ENCODE data around the gene SLC45A2.
"Not testable (repeated sequence)": the region's sequence is repeated elsewhere in the genome, so short reads cannot be mapped to it uniquely, and the experiment has no call there.

Gene SLC45A2

GRCh38 chr5:33937017-33937706 is 47.3 kb downstream of the SLC45A2 start:
- intact Hi-C loops (cut with DNase I): loop anchor here (10.0 kb wide), 1 partner anchor 502 kb away; no protein-coding TSS in a partner anchor
- no peak for DNase-seq

GRCh38 chr5:33936381-33937016 is 48.0 kb downstream of the SLC45A2 start, which contains the start of gene RXFP3:
Gene RXFP3 (plus strand): TSS chr5:33936386. CDS start chr5:33936741, 355 bp downstream.
- intact Hi-C loops (cut with DNase I): loop anchor here (10.0 kb wide), 1 partner anchor 502 kb away; no protein-coding TSS in a partner anchor
- DNase-seq: peak in 4 of 42 donors; percentile 7 to 33 (median 12)

- DNase-seq: peak; percentile 9 to 81 (median 60)
- intact Hi-C loops (cut with DNase I): loop anchor here (10.0 kb wide), 1 partner anchor 501 kb away; no protein-coding TSS in a partner anchor
Measured at GRCh38 chr5:33936004-33936380, 48.5 kb downstream of the SLC45A2 start.

GRCh38 chr5:33934176-33934575 is 50.3 kb downstream of the SLC45A2 start:
- intact Hi-C loops (cut with DNase I): loop anchor here (10.0 kb wide), 1 partner anchor 499 kb away; no protein-coding TSS in a partner anchor
- no peak for DNase-seq

GRCh38 chr5:33933723-33934169 is 50.7 kb downstream of the SLC45A2 start:
- no peak for DNase-seq
- intact Hi-C loops (cut with DNase I): loop anchor here (10.0 kb wide), 1 partner anchor 499 kb away; no protein-coding TSS in a partner anchor

GRCh38 chr5:33931136-33931535 is 53.4 kb downstream of the SLC45A2 start:
- intact Hi-C loops (cut with DNase I): loop anchor here (10.0 kb wide), 1 partner anchor 496 kb away; no protein-coding TSS in a partner anchor
- no peak for DNase-seq

GRCh38 chr5:33929925-33930690 is 54.4 kb downstream of the SLC45A2 start:
- intact Hi-C loops (cut with DNase I): loop anchor here (10.0 kb wide), 1 partner anchor 495 kb away; no protein-coding TSS in a partner anchor
- DNase-seq: no peak

- intact Hi-C loops (cut with DNase I): no loop called here
- no peak for DNase-seq
Measured at GRCh38 chr5:33928283-33928682, 56.2 kb downstream of the SLC45A2 start.

GRCh38 chr5:33927685-33928084 is 56.8 kb downstream of the SLC45A2 start:
- intact Hi-C loops (cut with DNase I): no loop called here
- DNase-seq: no peak

GRCh38 chr5:33925278-33925677 is 59.2 kb downstream of the SLC45A2 start:
- intact Hi-C loops (cut with DNase I): no loop called here
- no peak for DNase-seq

GRCh38 chr5:33921002-33921401 is 63.5 kb downstream of the SLC45A2 start:
- no peak for DNase-seq
- intact Hi-C loops (cut with DNase I): no loop called here

- DNase-seq; intact Hi-C loops (cut with DNase I): not testable (repeated sequence)
Measured at GRCh38 chr5:33914844-33915243, 69.6 kb downstream of the SLC45A2 start.

GRCh38 chr5:33906248-33906647 is 78.2 kb downstream of the SLC45A2 start:
- DNase-seq; intact Hi-C loops (cut with DNase I): not testable (repeated sequence)

- DNase-seq: no peak
- intact Hi-C loops (cut with DNase I): no loop called here
Measured at GRCh38 chr5:33905381-33905780, 79.1 kb downstream of the SLC45A2 start.

- DNase-seq: no peak
- intact Hi-C loops (cut with DNase I): no loop called here
Measured at GRCh38 chr5:33903118-33903517, 81.4 kb downstream of the SLC45A2 start.

- intact Hi-C loops (cut with DNase I): no loop called here
- DNase-seq: no peak
Measured at GRCh38 chr5:33901156-33901555, 83.3 kb downstream of the SLC45A2 start.

Measured in head of caudate nucleus (tissue), 42 donors.